Type B pancreatic cell (in vitro differentiated cells): Measurements from ENCODE around the gene TSFM. TPM values are rescaled to one million over a fixed set of nuclear protein-coding genes. Genes with fewer than 3 reads are reported as not detected.

Experiments
- DNase-seq: peaks from one replicate; pipeline ENCODE4 v3.0.0; 2021; ENCODE audit warnings: mixed read lengths; ENCODE audit not compliant: unreplicated experiment; ENCODE audit errors: extremely low spot score
- H3K27ac Mint-ChIP-seq: 2 replicates; pipeline ENCODE4 v1.8.0; 2021; ENCODE audit warnings: mild to moderate bottlenecking, mixed read lengths
- H3K27me3 Mint-ChIP-seq: 2 replicates; pipeline ENCODE4 v1.8.0; 2021; ENCODE audit warnings: mixed read lengths
- H3K36me3 Mint-ChIP-seq: 2 replicates; pipeline ENCODE4 v1.8.0; 2021; ENCODE audit warnings: mixed read lengths
- H3K4me1 Mint-ChIP-seq: one replicate; pipeline ENCODE4 v1.8.0; 2021; ENCODE audit warnings: mixed read lengths; ENCODE audit not compliant: unreplicated experiment
- H3K4me3 Mint-ChIP-seq: 2 replicates; pipeline ENCODE4 v1.8.0; 2021; ENCODE audit warnings: mild to moderate bottlenecking, mixed read lengths
- H3K9me3 Mint-ChIP-seq: 2 replicates; pipeline ENCODE4 v1.8.0; 2021; ENCODE audit warnings: mixed read lengths
- total RNA-seq: library from RNA; stranded (reverse); gene quantifications from 2 replicates; pipeline ENCODE4 v1.2.1, GENCODE V29; 2021; ENCODE audit warnings: low replicate concordance
- TF ChIP-seq, protein P1 (sequence below): fragments of 200-600 bp; sonication (generic); conservative IDR thresholded peaks from 2 replicates; pipeline ENCODE4 v1.5.0; 2021; ENCODE audit warnings: antibody characterized with exemption, mild to moderate bottlenecking

TSFM gene
- total RNA-seq, 1 donor from 2014 or later = 33.0 TPM

DNA sequence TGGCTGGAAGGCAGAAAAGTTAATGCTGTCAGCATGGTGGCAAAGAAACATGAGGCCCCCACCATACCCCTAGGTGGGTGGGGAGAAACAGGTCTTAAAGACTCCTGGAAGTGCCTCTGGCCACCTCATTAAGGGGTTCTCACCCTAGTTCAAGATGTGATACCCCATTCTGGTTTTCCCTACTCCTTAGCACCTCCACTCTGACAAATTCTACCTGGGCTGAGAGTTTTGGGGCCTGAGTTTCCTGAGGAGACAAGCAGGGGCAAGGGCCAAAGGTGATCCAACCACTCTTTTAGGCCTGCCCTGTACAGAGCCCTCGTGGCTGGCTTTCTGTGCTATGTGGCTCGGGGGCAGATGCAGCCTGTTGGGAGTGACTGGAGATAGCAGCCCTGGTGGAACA lies 43.8 kb downstream of the TSFM start:
- H3K4me3 Mint-ChIP-seq = no peak overlapping the region
- no peaks in the 10 kb centered on the region for H3K27me3 Mint-ChIP-seq
- H3K36me3 Mint-ChIP-seq = peaks cover 24% of the 10 kb centered on the region
- no peaks in the 10 kb centered on the region for H3K9me3 Mint-ChIP-seq
- DNase-seq = no peak
- peaks cover 1% of the 10 kb centered on the region for H3K4me1 Mint-ChIP-seq
- H3K27ac Mint-ChIP-seq = no peak overlapping the region
- TF ChIP-seq, protein P1, sequence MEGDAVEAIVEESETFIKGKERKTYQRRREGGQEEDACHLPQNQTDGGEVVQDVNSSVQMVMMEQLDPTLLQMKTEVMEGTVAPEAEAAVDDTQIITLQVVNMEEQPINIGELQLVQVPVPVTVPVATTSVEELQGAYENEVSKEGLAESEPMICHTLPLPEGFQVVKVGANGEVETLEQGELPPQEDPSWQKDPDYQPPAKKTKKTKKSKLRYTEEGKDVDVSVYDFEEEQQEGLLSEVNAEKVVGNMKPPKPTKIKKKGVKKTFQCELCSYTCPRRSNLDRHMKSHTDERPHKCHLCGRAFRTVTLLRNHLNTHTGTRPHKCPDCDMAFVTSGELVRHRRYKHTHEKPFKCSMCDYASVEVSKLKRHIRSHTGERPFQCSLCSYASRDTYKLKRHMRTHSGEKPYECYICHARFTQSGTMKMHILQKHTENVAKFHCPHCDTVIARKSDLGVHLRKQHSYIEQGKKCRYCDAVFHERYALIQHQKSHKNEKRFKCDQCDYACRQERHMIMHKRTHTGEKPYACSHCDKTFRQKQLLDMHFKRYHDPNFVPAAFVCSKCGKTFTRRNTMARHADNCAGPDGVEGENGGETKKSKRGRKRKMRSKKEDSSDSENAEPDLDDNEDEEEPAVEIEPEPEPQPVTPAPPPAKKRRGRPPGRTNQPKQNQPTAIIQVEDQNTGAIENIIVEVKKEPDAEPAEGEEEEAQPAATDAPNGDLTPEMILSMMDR = no peak

DNA sequence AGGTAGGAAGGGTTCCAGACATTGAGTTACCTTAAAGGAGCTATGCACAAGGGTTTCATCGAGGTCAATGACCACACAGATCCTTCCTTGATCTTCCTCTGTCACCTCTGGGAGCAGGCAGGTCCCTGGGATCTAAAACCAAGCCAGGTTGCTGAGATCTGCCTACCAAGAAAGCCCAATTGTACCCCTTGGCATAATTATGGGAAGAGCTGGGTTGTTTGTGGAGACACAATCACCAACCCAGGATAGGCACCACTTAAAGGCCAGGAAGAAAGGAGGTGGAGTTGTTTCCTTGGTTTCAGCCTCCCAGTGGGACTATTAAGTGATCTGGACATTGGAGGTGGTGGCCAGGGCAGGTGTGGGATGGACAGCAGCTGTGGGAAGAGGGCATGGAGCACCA lies 44.4 kb downstream of the TSFM start:
- H3K27ac Mint-ChIP-seq = no peak overlapping the region
- H3K27me3 Mint-ChIP-seq = no peaks in the 10 kb centered on the region
- H3K9me3 Mint-ChIP-seq = no peaks in the 10 kb centered on the region
- peaks cover 6% of the 10 kb centered on the region for H3K4me1 Mint-ChIP-seq
- TF ChIP-seq, protein P1 = no peak
- no peak overlapping the region for H3K4me3 Mint-ChIP-seq
- H3K36me3 Mint-ChIP-seq = peaks cover 24% of the 10 kb centered on the region
- no peak for DNase-seq

DNA sequence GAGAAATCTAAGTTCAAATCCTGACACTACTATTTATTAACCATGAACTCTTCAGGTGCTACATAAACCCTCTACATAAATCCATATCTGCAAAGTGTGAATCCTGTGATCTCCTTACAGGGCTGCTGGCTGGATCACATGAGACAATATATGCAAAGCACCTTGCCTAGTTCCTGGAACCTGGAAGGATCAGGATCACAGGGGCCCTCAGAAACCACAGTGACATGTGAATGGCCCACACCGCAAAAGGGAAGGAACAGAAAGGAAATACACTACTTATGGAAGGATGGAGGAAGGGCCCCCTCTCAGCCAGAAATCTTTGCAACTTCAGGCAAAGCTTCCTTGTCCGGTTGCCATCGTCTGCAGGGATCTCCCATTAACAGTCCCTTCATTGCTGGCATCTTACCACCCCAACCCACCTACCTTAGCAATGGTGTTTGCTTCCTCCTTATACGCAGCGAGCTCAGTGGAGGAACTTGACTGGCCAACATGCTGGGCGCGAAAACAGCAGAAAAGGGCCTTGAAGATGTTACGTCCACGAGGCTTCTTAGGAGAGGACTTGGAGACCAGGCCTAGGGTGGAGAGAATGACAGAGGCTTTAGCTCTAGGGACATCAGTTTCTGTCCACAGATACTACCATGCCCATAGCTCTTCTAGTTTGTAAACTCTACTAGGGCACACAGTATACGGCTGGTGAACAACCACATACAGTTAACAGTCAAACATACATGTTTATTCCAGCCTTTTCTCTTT lies 46.6 kb downstream of the TSFM start:
- Mint-ChIP-seq H3K27me3 (no peaks in the 10 kb centered on the region), H3K4me3 (no peak overlapping the region), H3K36me3 (peaks cover 10% of the 10 kb centered on the region), H3K4me1 (peaks cover 16% of the 10 kb centered on the region), H3K9me3 (no peaks in the 10 kb centered on the region), H3K27ac (peak overlapping the region; percentile 48)
- TF ChIP-seq, protein P1 = no peak
- DNase-seq = no peak

DNA sequence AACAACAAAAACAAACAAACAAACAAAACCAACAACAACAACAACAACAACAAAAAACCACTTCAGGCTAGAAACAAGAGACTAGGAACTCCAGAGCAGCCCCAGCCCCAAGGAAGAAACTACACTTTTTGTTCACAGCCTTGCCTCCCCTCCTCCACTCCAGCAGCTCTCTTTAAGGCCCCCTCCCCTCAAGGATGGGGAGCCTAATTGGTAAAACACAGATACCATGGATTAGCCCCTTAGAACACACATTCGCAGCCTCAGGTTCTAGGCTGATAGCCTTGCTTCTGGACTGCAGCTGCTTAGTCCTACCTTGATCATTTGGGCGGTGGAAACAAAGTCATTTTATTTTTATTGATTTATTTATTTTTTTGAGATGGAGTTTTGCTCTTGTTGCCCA lies 47.8 kb downstream of the TSFM start:
- H3K4me1 Mint-ChIP-seq = peaks cover 16% of the 10 kb centered on the region
- DNase-seq = no peak
- no peak overlapping the region for H3K27ac Mint-ChIP-seq
- H3K36me3 Mint-ChIP-seq = peaks cover 4% of the 10 kb centered on the region
- TF ChIP-seq, protein P1 = no peak
- no peaks in the 10 kb centered on the region for H3K9me3 Mint-ChIP-seq
- no peaks in the 10 kb centered on the region for H3K27me3 Mint-ChIP-seq
- no peak overlapping the region for H3K4me3 Mint-ChIP-seq

DNA sequence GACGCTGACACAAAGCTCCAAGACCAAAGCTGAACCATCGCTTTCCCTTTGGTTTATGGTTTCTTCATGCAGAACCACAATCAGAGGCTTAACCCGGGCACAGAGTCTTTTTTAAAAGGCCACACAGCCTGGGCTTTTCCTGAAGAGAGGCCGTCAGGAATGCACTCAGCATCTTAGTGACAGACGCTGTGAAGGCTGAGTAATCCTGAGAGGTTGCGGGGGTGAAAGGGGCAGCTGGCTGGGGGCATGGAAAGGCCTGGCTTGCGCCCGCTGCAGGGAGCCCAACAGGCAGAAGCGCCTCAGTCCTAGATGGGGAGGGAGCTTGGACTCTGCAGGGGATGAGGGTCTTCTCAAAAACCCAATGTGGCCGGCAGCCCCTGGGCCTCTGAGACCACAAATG lies 50.4 kb downstream of the TSFM start:
- peaks cover 39% of the 10 kb centered on the region for H3K4me1 Mint-ChIP-seq
- H3K27ac Mint-ChIP-seq = peak overlapping the region; percentile 39
- H3K36me3 Mint-ChIP-seq = no peaks in the 10 kb centered on the region
- no peaks in the 10 kb centered on the region for H3K9me3 Mint-ChIP-seq
- DNase-seq = no peak
- TF ChIP-seq, protein P1 = no peak
- H3K4me3 Mint-ChIP-seq = no peak overlapping the region
- no peaks in the 10 kb centered on the region for H3K27me3 Mint-ChIP-seq
